ENCODE data around the gene TNP1.

TNP1 gene

DNA sequence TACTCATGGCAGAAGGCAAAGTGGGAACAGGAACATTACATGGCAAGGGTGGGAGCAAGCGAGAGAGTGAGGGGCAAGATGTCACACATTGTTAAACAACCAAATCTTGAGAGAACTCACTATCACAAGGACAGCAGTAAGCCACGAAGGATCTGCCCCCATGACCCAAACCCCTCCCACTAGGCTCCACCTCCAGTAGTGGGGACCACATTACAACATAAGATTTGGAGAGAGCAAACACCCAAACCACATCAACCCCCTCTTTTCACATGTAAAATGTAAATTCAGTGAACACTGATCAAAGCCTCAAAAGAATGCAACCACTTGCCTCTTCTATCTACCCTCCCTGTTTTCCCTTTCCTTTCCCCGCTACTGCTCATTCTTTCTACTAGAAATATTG lies 43.6 kb upstream of the TNP1 start:
- no peaks in the 10 kb centered on the region for H3K4me1 ChIP-seq (ENCODE audit: control insufficient read depth in 1 of 2, insufficient read depth in 1 of 2, low read depth in 1 of 2, low read length in 1 of 2)
- no peak overlapping the region for H3K4me3 ChIP-seq (ENCODE audit: low read depth in 1 of 2, low read length in 1 of 2)
- H3K36me3 ChIP-seq = no peaks in the 10 kb centered on the region
- TF ChIP-seq, protein P1, sequence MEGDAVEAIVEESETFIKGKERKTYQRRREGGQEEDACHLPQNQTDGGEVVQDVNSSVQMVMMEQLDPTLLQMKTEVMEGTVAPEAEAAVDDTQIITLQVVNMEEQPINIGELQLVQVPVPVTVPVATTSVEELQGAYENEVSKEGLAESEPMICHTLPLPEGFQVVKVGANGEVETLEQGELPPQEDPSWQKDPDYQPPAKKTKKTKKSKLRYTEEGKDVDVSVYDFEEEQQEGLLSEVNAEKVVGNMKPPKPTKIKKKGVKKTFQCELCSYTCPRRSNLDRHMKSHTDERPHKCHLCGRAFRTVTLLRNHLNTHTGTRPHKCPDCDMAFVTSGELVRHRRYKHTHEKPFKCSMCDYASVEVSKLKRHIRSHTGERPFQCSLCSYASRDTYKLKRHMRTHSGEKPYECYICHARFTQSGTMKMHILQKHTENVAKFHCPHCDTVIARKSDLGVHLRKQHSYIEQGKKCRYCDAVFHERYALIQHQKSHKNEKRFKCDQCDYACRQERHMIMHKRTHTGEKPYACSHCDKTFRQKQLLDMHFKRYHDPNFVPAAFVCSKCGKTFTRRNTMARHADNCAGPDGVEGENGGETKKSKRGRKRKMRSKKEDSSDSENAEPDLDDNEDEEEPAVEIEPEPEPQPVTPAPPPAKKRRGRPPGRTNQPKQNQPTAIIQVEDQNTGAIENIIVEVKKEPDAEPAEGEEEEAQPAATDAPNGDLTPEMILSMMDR (IDR thresholded peaks at IDR 0.05) = no peak
- no peaks in the 10 kb centered on the region for H3K27me3 ChIP-seq
- H3K27ac ChIP-seq = no peak overlapping the region
- H3K9me3 ChIP-seq = no peaks in the 10 kb centered on the region

DNA sequence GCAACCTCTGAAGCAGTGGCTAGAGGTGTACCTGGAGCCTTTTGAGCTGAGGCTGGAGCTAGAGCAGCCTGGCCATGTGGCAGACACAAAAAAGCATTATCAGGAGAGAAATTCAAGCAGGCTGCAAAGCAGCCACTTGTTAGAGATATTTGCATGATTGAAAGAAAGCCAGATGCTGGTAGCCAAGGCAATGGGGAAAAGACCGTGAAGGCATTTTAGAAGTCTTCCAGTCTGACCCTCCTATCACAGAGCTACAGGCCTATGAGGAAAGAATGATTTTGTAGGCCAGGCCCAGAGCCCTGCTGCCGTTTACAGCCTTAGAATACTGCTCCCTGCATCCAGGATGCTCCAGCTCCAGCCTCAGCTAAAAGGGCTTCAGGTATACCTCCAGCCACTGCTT lies 41.4 kb upstream of the TNP1 start:
- Histone ChIP-seq H3K27me3 (no peaks in the 10 kb centered on the region), H3K4me1 (ENCODE audit: control insufficient read depth in 1 of 2, insufficient read depth in 1 of 2, low read depth in 1 of 2, low read length in 1 of 2) (no peaks in the 10 kb centered on the region), H3K9me3 (no peaks in the 10 kb centered on the region), H3K27ac (no peak overlapping the region), H3K4me3 (ENCODE audit: low read depth in 1 of 2, low read length in 1 of 2) (no peak overlapping the region), H3K36me3 (no peaks in the 10 kb centered on the region)
- TF ChIP-seq, protein P1 (IDR thresholded peaks at IDR 0.05) = no peak

DNA sequence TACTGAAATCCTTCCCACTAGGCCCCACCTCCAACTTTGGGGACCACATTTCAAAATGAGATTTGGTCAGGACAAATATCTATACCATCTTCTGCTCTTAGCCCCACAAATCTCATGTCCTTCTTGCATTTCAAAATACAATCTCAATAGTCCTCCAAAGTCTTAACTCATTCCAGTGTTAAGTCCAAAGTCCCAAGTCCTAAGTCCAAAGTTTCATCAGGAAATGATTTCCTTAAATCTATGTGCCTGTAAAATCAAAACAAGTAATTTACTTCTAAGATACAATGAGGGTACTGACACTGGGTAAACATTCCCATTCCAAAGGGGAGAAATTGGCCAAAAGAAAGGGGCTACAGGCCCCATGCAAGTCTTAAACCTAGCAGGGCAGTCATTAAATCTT lies 40.5 kb upstream of the TNP1 start:
- Histone ChIP-seq H3K27me3 (no peaks in the 10 kb centered on the region), H3K4me1 (ENCODE audit: control insufficient read depth in 1 of 2, insufficient read depth in 1 of 2, low read depth in 1 of 2, low read length in 1 of 2) (no peaks in the 10 kb centered on the region), H3K4me3 (ENCODE audit: low read depth in 1 of 2, low read length in 1 of 2) (no peak overlapping the region), H3K9me3 (no peaks in the 10 kb centered on the region), H3K27ac (no peak overlapping the region), H3K36me3 (no peaks in the 10 kb centered on the region)
- TF ChIP-seq, protein P1 (IDR thresholded peaks at IDR 0.05) = no peak

DNA sequence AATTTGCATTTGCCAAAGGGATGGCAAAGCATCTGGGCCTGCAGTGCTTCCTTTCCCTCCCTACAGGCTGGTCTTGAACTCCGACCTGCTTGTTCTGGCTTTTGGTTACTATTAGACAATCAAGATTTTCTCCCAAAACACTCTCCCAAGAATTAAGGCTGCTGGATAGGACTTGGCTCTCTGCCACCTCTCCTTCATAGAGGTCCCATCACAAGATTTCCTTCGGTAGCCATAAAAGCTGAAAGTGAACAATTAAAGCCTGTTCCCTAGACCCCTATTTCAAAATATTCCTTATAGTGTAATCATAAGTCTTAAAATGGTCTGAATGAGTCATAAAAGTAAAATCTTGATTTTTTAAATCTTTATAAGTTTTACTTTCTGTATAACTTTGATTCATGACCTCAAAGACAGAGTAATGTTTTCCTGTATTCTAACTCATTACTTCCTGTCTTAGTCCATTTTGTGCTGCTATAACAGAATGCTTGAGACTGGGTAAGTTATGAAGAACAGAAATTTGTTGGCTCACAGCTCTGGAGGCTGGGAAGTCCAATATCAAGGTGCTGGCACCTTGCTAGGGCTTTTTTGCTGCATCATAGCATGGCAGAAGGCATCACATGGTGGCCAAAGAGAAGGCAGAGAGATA lies 37.8 kb upstream of the TNP1 start:
- TF ChIP-seq, protein P1 (IDR thresholded peaks at IDR 0.05) = no peak
- H3K9me3 ChIP-seq = no peaks in the 10 kb centered on the region
- no peak overlapping the region for H3K27ac ChIP-seq
- H3K4me1 ChIP-seq (ENCODE audit: control insufficient read depth in 1 of 2, insufficient read depth in 1 of 2, low read depth in 1 of 2, low read length in 1 of 2) = no peaks in the 10 kb centered on the region
- no peaks in the 10 kb centered on the region for H3K27me3 ChIP-seq
- H3K36me3 ChIP-seq = no peaks in the 10 kb centered on the region
- H3K4me3 ChIP-seq (ENCODE audit: low read depth in 1 of 2, low read length in 1 of 2) = no peak overlapping the region

DNA sequence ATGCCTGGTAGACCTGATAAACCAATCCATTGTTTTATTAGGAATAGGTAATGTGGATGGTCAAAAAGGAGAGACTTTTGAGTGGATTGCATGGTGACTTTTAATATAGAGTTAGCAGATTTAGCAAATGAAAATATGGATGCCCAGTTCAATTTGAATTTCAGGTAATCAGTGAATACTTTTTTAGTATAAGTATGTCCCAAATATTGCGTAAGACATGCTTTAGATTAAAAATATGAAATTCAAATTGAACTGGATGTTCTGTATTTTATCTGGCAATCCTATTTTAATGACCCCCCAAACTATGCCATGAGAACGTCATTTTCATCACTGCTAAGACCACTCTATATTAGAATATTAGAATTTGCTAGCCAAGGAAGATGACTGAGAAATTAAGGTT lies 30.3 kb upstream of the TNP1 start:
- H3K36me3 ChIP-seq = no peaks in the 10 kb centered on the region
- H3K4me3 ChIP-seq (ENCODE audit: low read depth in 1 of 2, low read length in 1 of 2) = no peak overlapping the region
- H3K27me3 ChIP-seq = no peaks in the 10 kb centered on the region
- no peaks in the 10 kb centered on the region for H3K9me3 ChIP-seq
- no peaks in the 10 kb centered on the region for H3K4me1 ChIP-seq (ENCODE audit: control insufficient read depth in 1 of 2, insufficient read depth in 1 of 2, low read depth in 1 of 2, low read length in 1 of 2)
- TF ChIP-seq, protein P1 (IDR thresholded peaks at IDR 0.05) = no peak
- H3K27ac ChIP-seq = no peak overlapping the region

Data from neutrophil (primary cell).